Activated CD8-positive, alpha-beta memory T cell treated with anti-CD3 and anti-CD28 coated beads for 4 hours (primary cell): ENCODE results near the gene DDX56.

ENCODE experiments used
- DNase-seq, 2 donors: peaks; one replicate each; pipeline ENCODE4 v3.0.0-alpha.2; 2020; ENCODE audit warnings: low read depth in 2 of 2

DDX56 gene

GRCh38 chr7:44535348-44536064 lies 38.2 kb downstream of the DDX56 start:
- DNase-seq: no peak

GRCh38 chr7:44534501-44534900 lies 39.2 kb downstream of the DDX56 start:
- DNase-seq: peak in 1 of 2 donors; percentile 8

GRCh38 chr7:44534087-44534486 lies 39.6 kb downstream of the DDX56 start:
- DNase-seq: no peak

- no peak for DNase-seq
Observed at GRCh38 chr7:44533301-44534055, 40.2 kb downstream of the DDX56 start.

- no peak for DNase-seq
Observed at GRCh38 chr7:44531421-44532380, 42.0 kb downstream of the DDX56 start.

- DNase-seq: no peak
Observed at GRCh38 chr7:44530990-44531389, 42.7 kb downstream of the DDX56 start.

GRCh38 chr7:44524811-44525388 lies 48.8 kb downstream of the DDX56 start:
- no peak for DNase-seq

- DNase-seq: no peak
Observed at GRCh38 chr7:44522315-44522714, 51.4 kb downstream of the DDX56 start.

- DNase-seq: no peak
Observed at GRCh38 chr7:44521347-44522095, 52.2 kb downstream of the DDX56 start.

GRCh38 chr7:44520574-44520973 lies 53.1 kb downstream of the DDX56 start:
- no peak for DNase-seq

GRCh38 chr7:44519546-44519945 lies 54.2 kb downstream of the DDX56 start:
- no peak for DNase-seq

GRCh38 chr7:44518761-44519160 lies 54.9 kb downstream of the DDX56 start:
- DNase-seq: no peak

- no peak for DNase-seq
Observed at GRCh38 chr7:44517175-44517574, 56.5 kb downstream of the DDX56 start.
